HCT116 (cell line): Measurements from ENCODE around the gene UNC80. TPM values are rescaled to one million over a fixed set of nuclear protein-coding genes. Genes with fewer than 3 reads are reported as not detected.

Experiments used
- ATAC-seq: fragments of 200-7000 bp; cut with Tn5 transposase; 2 replicates; pipeline ENCODE4 v1.9.1; 2020; ENCODE audit warnings: mild to moderate bottlenecking, moderate library complexity
- BruUV-seq: library from RNA; stranded (reverse); fragments of 400-500 nt; replicated peaks from 2 replicates; lab custom pipeline; 2021; lab: Mats Ljungman, UMichigan
- CTCF ChIA-PET: fragments of 300-600 bp; sonication (Branson Sonifier 250); formaldehyde crosslinking; loops from one replicate; lab custom pipeline; 2021; ENCODE audit warnings: antibody characterized with exemption; lab: Charles Lee
- POLR2A ChIA-PET: fragments of 300-600, 350-600 bp; sonication (Branson Sonifier 250); formaldehyde crosslinking; loops from one replicate; lab custom pipeline; 2021; ENCODE audit warnings: antibody characterized with exemption; lab: Charles Lee
- RAD21 ChIA-PET, 2 experiments: fragments of 300-600 bp; sonication (Branson Sonifier 250); formaldehyde crosslinking; loops; one replicate each; lab custom pipeline; 2023; ENCODE audit warnings: low total read pairs in 2 of 2; ENCODE audit not compliant: uncharacterized antibody in 2 of 2, unreplicated experiment in 2 of 2, low non-redundant PET in 1 of 2; lab: Charles Lee
- DNase-seq: peaks from one replicate; pipeline ENCODE4 v3.0.0-alpha.2; 2010; ENCODE audit warnings: low read depth, low spot score
- H2AFZ ChIP-seq: fragments of 200-600 bp; shearing (Covaris generic), sonication (generic); 2 replicates; pipeline ENCODE4 v1.6.1; 2017; ENCODE audit warnings: low read depth, mixed run types, mixed read lengths, antibody characterized with exemption, low read length; ENCODE audit not compliant: poor library complexity, severe bottlenecking
- H3K27ac ChIP-seq: 2 replicates; pipeline ENCODE4 v1.5.1; 2012; ENCODE audit warnings: low read depth, low read length
- H3K27me3 ChIP-seq: fragments of 200-600 bp; sonication (generic); 2 replicates; pipeline ENCODE4 v1.6.1; 2016; ENCODE audit warnings: mixed run types, low read length, mixed read lengths; ENCODE audit not compliant: insufficient read depth
- H3K36me3 ChIP-seq, 2 experiments: fragments of 200-500 bp in 1 of 2; fragments of 200-600 bp in 1 of 2; sonication (Bioruptor generic) in 1 of 2; sonication (generic) in 1 of 2; 2 replicates each; pipeline versions ENCODE4 v1.5.1 to v1.6.1; 2014 to 2016; ENCODE audit warnings: low read length in 2 of 2, inconsistent platforms in 1 of 2, mixed read lengths in 1 of 2, mixed run types in 1 of 2; ENCODE audit not compliant: insufficient read depth in 2 of 2, control insufficient read depth in 1 of 2
- H3K4me1 ChIP-seq, 2 experiments: fragments of 200-600 bp in 1 of 2; sonication (generic) in 1 of 2; 2 replicates each; pipeline versions ENCODE4 v1.5.1 to v1.6.1; 2012 to 2017; ENCODE audit warnings: low read length in 2 of 2, inconsistent platforms in 1 of 2, mild to moderate bottlenecking in 1 of 2, mixed read lengths in 1 of 2, mixed run types in 1 of 2, moderate library complexity in 1 of 2; ENCODE audit not compliant: insufficient read depth in 2 of 2, control insufficient read depth in 1 of 2
- H3K4me2 ChIP-seq: fragments of 200-600 bp; sonication (generic); 2 replicates; pipeline ENCODE4 v1.6.1; 2017; ENCODE audit warnings: mixed run types, low read length, mixed read lengths
- H3K4me3 ChIP-seq, 2 experiments: fragments of 200-600 bp in 1 of 2; sonication (generic) in 1 of 2; replicated peaks in 1 of 2; 2 replicates each; pipeline ENCODE4 v1.5.1; 2011 to 2016; ENCODE audit warnings: low read length in 2 of 2, control low read depth in 1 of 2, low read depth in 1 of 2, mild to moderate bottlenecking in 1 of 2, mixed read lengths in 1 of 2, mixed run types in 1 of 2
- H3K79me2 ChIP-seq: fragments of 200-600 bp; sonication (generic); 2 replicates; pipeline ENCODE4 v1.6.1; 2017; ENCODE audit warnings: mild to moderate bottlenecking, mixed run types, low read length, moderate library complexity, mixed read lengths; ENCODE audit not compliant: insufficient read depth
- H3K9ac ChIP-seq: fragments of 200-600 bp; sonication (generic); 2 replicates; pipeline ENCODE4 v1.6.1; 2016; ENCODE audit warnings: low read length, mixed read lengths
- H3K9me2 ChIP-seq: fragments of 200-600 bp; sonication (generic), shearing (Covaris generic); 2 replicates; pipeline ENCODE4 v1.6.1; 2017; ENCODE audit warnings: mixed run types, mild to moderate bottlenecking, moderate library complexity; ENCODE audit not compliant: insufficient read depth
- H3K9me3 ChIP-seq, 2 experiments: fragments of 200-500 bp in 1 of 2; fragments of 200-600 bp in 1 of 2; sonication (Bioruptor generic) in 1 of 2; sonication (generic) in 1 of 2; 2 replicates each; pipeline ENCODE4 v1.6.1; 2014 to 2017; ENCODE audit warnings: low read length in 2 of 2, mixed read lengths in 2 of 2, inconsistent platforms in 1 of 2, low read depth in 1 of 2, mild to moderate bottlenecking in 1 of 2, mixed run types in 1 of 2, moderate library complexity in 1 of 2; ENCODE audit not compliant: control insufficient read depth in 1 of 2, insufficient read depth in 1 of 2
- H4K20me1 ChIP-seq: fragments of 200-600 bp; sonication (generic), shearing (Covaris generic); 2 replicates; pipeline ENCODE4 v1.6.1; 2017; ENCODE audit warnings: mixed run types, mild to moderate bottlenecking, moderate library complexity; ENCODE audit not compliant: insufficient read depth
- CEBPB ChIP-seq: IDR thresholded peaks from 2 replicates; pipeline ENCODE4 v1.6.1; 2012; ENCODE audit warnings: low read depth
- EGR1 ChIP-seq: IDR thresholded peaks from 2 replicates; pipeline ENCODE4 v1.6.1; 2012; ENCODE audit warnings: low read depth
- ELF1 ChIP-seq: IDR thresholded peaks from 2 replicates; pipeline ENCODE4 v1.6.1; 2012; ENCODE audit warnings: low read depth, borderline replicate concordance
- EZH2 ChIP-seq: fragments of 200-600 bp; sonication (generic); IDR thresholded peaks from 2 replicates; pipeline ENCODE4 v1.6.1; 2017; ENCODE audit warnings: antibody characterized with exemption, mixed run types
- EZH2phosphoT487 ChIP-seq: fragments of 200-600 bp; IDR thresholded peaks from 2 replicates; pipeline ENCODE4 v1.6.1; 2018; ENCODE audit warnings: antibody characterized with exemption, borderline replicate concordance
- JUND ChIP-seq: IDR thresholded peaks from 2 replicates; pipeline ENCODE4 v1.6.1; 2012
- POLR2A ChIP-seq: IDR thresholded peaks from 2 replicates; pipeline ENCODE4 v1.7.0; 2011; ENCODE audit warnings: borderline replicate concordance; ENCODE audit not compliant: insufficient read depth, insufficient read length; ENCODE audit errors: extremely low read depth
- POLR2AphosphoS5 ChIP-seq: IDR thresholded peaks from 2 replicates; pipeline ENCODE4 v1.6.1; 2011; ENCODE audit warnings: mild to moderate bottlenecking, low read depth, low read length, moderate library complexity
- SIN3A ChIP-seq: IDR thresholded peaks from 2 replicates; pipeline ENCODE4 v1.6.1; 2012; ENCODE audit warnings: low read depth
- SP1 ChIP-seq: IDR thresholded peaks from 2 replicates; pipeline ENCODE4 v1.6.1; 2012; ENCODE audit warnings: low read depth
- SRF ChIP-seq: IDR thresholded peaks from 2 replicates; pipeline ENCODE4 v1.6.1; 2012; ENCODE audit warnings: low read depth
- TCF7L2 ChIP-seq: IDR thresholded peaks from 2 replicates; pipeline ENCODE4 v1.7.0; 2011; ENCODE audit warnings: borderline replicate concordance, inconsistent platforms; ENCODE audit not compliant: insufficient read depth, insufficient read length; ENCODE audit errors: extremely low read depth
- intact Hi-C: fragments of 100-400 bp; cut with micrococcal nuclease; formaldehyde crosslinking; loops from 2 replicates; pipeline ENCODE4 v1.10.0; 2022
- total RNA-seq: library from RNA; stranded (reverse); gene quantifications from one replicate; pipeline ENCODE4 v1.2.1, GENCODE V29; 2021; ENCODE audit not compliant: unreplicated experiment
- TF ChIP-seq, protein P1 (sequence below): IDR thresholded peaks from 2 replicates; pipeline ENCODE4 v1.6.1; 2012
- TF ChIP-seq, protein P2 (sequence below), 3 experiments: fragments of 200-600 bp in 1 of 3; sonication (generic) in 1 of 3; IDR thresholded peaks in 2 of 3; conservative IDR thresholded peaks in 1 of 3; 2 replicates each; pipeline ENCODE4 v1.5.1; 2012 to 2017; ENCODE audit warnings: low read depth in 2 of 3, low read length in 2 of 3, antibody characterized with exemption in 1 of 3, borderline replicate concordance in 1 of 3, control low read depth in 1 of 3, mild to moderate bottlenecking in 1 of 3, mixed read lengths in 1 of 3, mixed run types in 1 of 3, moderate library complexity in 1 of 3; ENCODE audit not compliant: insufficient read depth in 1 of 3
- TF ChIP-seq, protein P3 (sequence below): IDR thresholded peaks from 2 replicates; pipeline ENCODE4 v1.6.1; 2011; ENCODE audit warnings: mild to moderate bottlenecking, low read length, moderate library complexity; ENCODE audit not compliant: insufficient replicate concordance; ENCODE audit errors: extremely low read depth
- TF ChIP-seq, protein P4 (sequence below): IDR thresholded peaks from 2 replicates; pipeline ENCODE4 v1.6.1; 2012; ENCODE audit warnings: low read depth

The UNC80 gene
- total RNA-seq, 1 experiment from 2014 or later, result not detected

DNA sequence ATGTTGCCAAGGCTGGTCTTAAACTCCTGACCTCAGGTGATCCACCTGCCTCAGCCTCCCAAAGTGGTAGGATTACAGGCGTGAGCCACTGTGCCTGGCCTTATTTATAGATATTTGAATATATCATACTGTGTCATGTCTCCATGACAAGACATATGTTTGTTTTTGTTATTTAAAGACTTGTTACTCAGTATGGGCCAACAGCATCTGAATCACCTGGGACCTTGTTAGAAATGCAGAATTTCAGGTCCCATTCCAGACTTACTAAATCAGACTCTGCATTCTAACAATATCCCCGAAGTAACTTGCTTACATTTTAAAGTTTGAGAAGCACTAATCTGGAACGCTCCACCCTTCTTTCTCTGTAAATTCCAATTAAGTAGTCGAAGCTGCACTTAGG lies 264.0 kb downstream of the UNC80 start:
- Histone ChIP-seq H3K9ac (no peak overlapping the region), H3K4me2 (no peak overlapping the region), H4K20me1 (no peaks in the 10 kb centered on the region), H3K36me3 (no peaks in the 10 kb centered on the region), H3K27ac (no peak overlapping the region), H3K9me2 (no peaks in the 10 kb centered on the region), H3K4me3 (no peak overlapping the region), H3K27me3 (no peaks in the 10 kb centered on the region), H3K79me2 (no peaks in the 10 kb centered on the region), H3K4me1 (no peaks in the 10 kb centered on the region), H2AFZ (no peak overlapping the region), H3K9me3 (no peaks in the 10 kb centered on the region)
- DNase-seq, result no peak
- BruUV-seq, result no TSS peak
- intact Hi-C loops, result no loop called here
- RAD21 ChIA-PET, result no interaction called here
- no peak for ATAC-seq
- CTCF ChIA-PET, result no interaction called here
- TF ChIP-seq EZH2, result no peak
- no peak for TF ChIP-seq POLR2A
- no peak for TF ChIP-seq EZH2phosphoT487
- TF ChIP-seq, protein P1, sequence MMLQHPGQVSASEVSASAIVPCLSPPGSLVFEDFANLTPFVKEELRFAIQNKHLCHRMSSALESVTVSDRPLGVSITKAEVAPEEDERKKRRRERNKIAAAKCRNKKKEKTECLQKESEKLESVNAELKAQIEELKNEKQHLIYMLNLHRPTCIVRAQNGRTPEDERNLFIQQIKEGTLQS, result no peak
- TF ChIP-seq POLR2AphosphoS5, result no peak
- no peak for TF ChIP-seq SP1
- TF ChIP-seq SIN3A, result no peak
- no peak for TF ChIP-seq CEBPB
- no peak for TF ChIP-seq EGR1
- TF ChIP-seq, protein P2, sequence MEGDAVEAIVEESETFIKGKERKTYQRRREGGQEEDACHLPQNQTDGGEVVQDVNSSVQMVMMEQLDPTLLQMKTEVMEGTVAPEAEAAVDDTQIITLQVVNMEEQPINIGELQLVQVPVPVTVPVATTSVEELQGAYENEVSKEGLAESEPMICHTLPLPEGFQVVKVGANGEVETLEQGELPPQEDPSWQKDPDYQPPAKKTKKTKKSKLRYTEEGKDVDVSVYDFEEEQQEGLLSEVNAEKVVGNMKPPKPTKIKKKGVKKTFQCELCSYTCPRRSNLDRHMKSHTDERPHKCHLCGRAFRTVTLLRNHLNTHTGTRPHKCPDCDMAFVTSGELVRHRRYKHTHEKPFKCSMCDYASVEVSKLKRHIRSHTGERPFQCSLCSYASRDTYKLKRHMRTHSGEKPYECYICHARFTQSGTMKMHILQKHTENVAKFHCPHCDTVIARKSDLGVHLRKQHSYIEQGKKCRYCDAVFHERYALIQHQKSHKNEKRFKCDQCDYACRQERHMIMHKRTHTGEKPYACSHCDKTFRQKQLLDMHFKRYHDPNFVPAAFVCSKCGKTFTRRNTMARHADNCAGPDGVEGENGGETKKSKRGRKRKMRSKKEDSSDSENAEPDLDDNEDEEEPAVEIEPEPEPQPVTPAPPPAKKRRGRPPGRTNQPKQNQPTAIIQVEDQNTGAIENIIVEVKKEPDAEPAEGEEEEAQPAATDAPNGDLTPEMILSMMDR (IDR thresholded peaks at IDR 0.05 in 2 of 3, conservative IDR thresholded peaks at IDR 0.05 in 1 of 3; ENCODE audit: borderline replicate concordance in 1 of 3, insufficient read depth in 1 of 3, low read depth in 2 of 3, low read length in 2 of 3), result no peak
- TF ChIP-seq, protein P3, sequence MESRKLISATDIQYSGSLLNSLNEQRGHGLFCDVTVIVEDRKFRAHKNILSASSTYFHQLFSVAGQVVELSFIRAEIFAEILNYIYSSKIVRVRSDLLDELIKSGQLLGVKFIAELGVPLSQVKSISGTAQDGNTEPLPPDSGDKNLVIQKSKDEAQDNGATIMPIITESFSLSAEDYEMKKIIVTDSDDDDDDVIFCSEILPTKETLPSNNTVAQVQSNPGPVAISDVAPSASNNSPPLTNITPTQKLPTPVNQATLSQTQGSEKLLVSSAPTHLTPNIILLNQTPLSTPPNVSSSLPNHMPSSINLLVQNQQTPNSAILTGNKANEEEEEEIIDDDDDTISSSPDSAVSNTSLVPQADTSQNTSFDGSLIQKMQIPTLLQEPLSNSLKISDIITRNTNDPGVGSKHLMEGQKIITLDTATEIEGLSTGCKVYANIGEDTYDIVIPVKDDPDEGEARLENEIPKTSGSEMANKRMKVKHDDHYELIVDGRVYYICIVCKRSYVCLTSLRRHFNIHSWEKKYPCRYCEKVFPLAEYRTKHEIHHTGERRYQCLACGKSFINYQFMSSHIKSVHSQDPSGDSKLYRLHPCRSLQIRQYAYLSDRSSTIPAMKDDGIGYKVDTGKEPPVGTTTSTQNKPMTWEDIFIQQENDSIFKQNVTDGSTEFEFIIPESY, result no peak
- TF ChIP-seq SRF, result no peak
- no peak for TF ChIP-seq JUND
- TF ChIP-seq ELF1, result no peak
- TF ChIP-seq, protein P4, sequence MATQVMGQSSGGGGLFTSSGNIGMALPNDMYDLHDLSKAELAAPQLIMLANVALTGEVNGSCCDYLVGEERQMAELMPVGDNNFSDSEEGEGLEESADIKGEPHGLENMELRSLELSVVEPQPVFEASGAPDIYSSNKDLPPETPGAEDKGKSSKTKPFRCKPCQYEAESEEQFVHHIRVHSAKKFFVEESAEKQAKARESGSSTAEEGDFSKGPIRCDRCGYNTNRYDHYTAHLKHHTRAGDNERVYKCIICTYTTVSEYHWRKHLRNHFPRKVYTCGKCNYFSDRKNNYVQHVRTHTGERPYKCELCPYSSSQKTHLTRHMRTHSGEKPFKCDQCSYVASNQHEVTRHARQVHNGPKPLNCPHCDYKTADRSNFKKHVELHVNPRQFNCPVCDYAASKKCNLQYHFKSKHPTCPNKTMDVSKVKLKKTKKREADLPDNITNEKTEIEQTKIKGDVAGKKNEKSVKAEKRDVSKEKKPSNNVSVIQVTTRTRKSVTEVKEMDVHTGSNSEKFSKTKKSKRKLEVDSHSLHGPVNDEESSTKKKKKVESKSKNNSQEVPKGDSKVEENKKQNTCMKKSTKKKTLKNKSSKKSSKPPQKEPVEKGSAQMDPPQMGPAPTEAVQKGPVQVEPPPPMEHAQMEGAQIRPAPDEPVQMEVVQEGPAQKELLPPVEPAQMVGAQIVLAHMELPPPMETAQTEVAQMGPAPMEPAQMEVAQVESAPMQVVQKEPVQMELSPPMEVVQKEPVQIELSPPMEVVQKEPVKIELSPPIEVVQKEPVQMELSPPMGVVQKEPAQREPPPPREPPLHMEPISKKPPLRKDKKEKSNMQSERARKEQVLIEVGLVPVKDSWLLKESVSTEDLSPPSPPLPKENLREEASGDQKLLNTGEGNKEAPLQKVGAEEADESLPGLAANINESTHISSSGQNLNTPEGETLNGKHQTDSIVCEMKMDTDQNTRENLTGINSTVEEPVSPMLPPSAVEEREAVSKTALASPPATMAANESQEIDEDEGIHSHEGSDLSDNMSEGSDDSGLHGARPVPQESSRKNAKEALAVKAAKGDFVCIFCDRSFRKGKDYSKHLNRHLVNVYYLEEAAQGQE, result no peak
- TF ChIP-seq TCF7L2, result no peak
- POLR2A ChIA-PET, result no interaction called here
